Stimulated activated CD8-positive, alpha-beta memory T cell treated with anti-CD3 and anti-CD28 coated beads, Interleukin-4, amount 100 ng/mL, for 1 hour (primary cell): ENCODE measurements around the gene VEPH1.

Source experiments
- DNase-seq, 2 donors: peaks; one replicate each; pipeline ENCODE4 v3.0.0-alpha.2; 2020; ENCODE audit warnings: low read depth in 2 of 2, low spot score in 1 of 2

Gene VEPH1

GRCh38 chr3:157429708-157430107, 73.5 kb downstream of the VEPH1 start:
- DNase-seq: no peak

GRCh38 chr3:157428853-157429252, 74.4 kb downstream of the VEPH1 start:
- no peak for DNase-seq

GRCh38 chr3:157427901-157428300, 75.3 kb downstream of the VEPH1 start:
- no peak for DNase-seq

GRCh38 chr3:157423337-157423736, 79.9 kb downstream of the VEPH1 start:
- no peak for DNase-seq

- no peak for DNase-seq
These were observed 82.5 kb downstream of the VEPH1 start for GRCh38 chr3:157420606-157421130.

- DNase-seq: no peak
These were observed 85.1 kb downstream of the VEPH1 start for GRCh38 chr3:157418104-157418503.

GRCh38 chr3:157417247-157417646, 86.0 kb downstream of the VEPH1 start:
- no peak for DNase-seq

- no peak for DNase-seq
These were observed 86.7 kb downstream of the VEPH1 start for GRCh38 chr3:157416347-157417087.

GRCh38 chr3:157414861-157415260, 88.4 kb downstream of the VEPH1 start:
- DNase-seq: no peak

GRCh38 chr3:157412323-157412855, 90.8 kb downstream of the VEPH1 start:
- no peak for DNase-seq

GRCh38 chr3:157410945-157411344, 92.3 kb downstream of the VEPH1 start:
- DNase-seq: no peak

- no peak for DNase-seq
These were observed 93.7 kb downstream of the VEPH1 start for GRCh38 chr3:157409516-157409915.

- no peak for DNase-seq
These were observed 94.6 kb downstream of the VEPH1 start for GRCh38 chr3:157408499-157409149.

GRCh38 chr3:157407769-157408168, 95.4 kb downstream of the VEPH1 start:
- no peak for DNase-seq

GRCh38 chr3:157406394-157406793, 96.8 kb downstream of the VEPH1 start:
- no peak for DNase-seq

GRCh38 chr3:157405457-157405856, 97.8 kb downstream of the VEPH1 start:
- DNase-seq: no peak

GRCh38 chr3:157404381-157404780, 98.8 kb downstream of the VEPH1 start:
- DNase-seq: no peak

- no peak for DNase-seq
These were observed 104.6 kb downstream of the VEPH1 start for GRCh38 chr3:157398598-157398997.

GRCh38 chr3:157394411-157394810, 108.8 kb downstream of the VEPH1 start:
- DNase-seq: no peak

GRCh38 chr3:157393113-157393512, 110.1 kb downstream of the VEPH1 start:
- DNase-seq: no peak

GRCh38 chr3:157392104-157392503, 111.1 kb downstream of the VEPH1 start:
- no peak for DNase-seq
